22Rv1 (cell line): ENCODE data around the gene PPFIA3.

ENCODE experiments used
- CTCF ChIP-seq: fragments of 450-650 bp; IDR thresholded peaks from 2 replicates; pipeline ENCODE4 v1.5.1; 2017; ENCODE audit warnings: mild to moderate bottlenecking
- ZFX ChIP-seq: fragments of 450-650 bp; IDR thresholded peaks from 2 replicates; pipeline ENCODE4 v1.6.1; 2017; ENCODE audit warnings: antibody characterized with exemption, borderline replicate concordance

- TF ChIP-seq CTCF = no peak
- no peak for TF ChIP-seq ZFX
Observed at GRCh38 chr19:49149652-49150105, 30.3 kb downstream of the PPFIA3 start.
